ACC112 (cell line): ENCODE measurements around the gene PRIMPOL.
A peak's percentile ranks its signal among the peaks of the same experiment; 100 is the strongest.

Experiments
- H2AFZ ChIP-seq: fragments of 200-600 bp; sonication (generic); one replicate; pipeline ENCODE4 v1.6.0; 2017; ENCODE audit warnings: antibody characterized with exemption, low read length; ENCODE audit not compliant: unreplicated experiment
- H3K27ac ChIP-seq: fragments of 200-600 bp; sonication (generic); 2 replicates; pipeline ENCODE4 v1.5.1; 2014; ENCODE audit warnings: low read depth, mild to moderate bottlenecking, antibody characterized with exemption, low read length, moderate library complexity
- H3K27me3 ChIP-seq: fragments of 200-600 bp; sonication (generic); 2 replicates; pipeline ENCODE4 v1.6.1; 2014; ENCODE audit warnings: mild to moderate bottlenecking, antibody characterized with exemption, low read length, moderate library complexity, mixed read lengths; ENCODE audit not compliant: insufficient read depth
- H3K36me3 ChIP-seq: fragments of 200-600 bp; sonication (generic); 2 replicates; pipeline ENCODE4 v1.6.1; 2016; ENCODE audit warnings: mild to moderate bottlenecking, antibody characterized with exemption, low read length, moderate library complexity, mixed read lengths; ENCODE audit not compliant: insufficient read depth
- H3K4me1 ChIP-seq: fragments of 200-600 bp; sonication (generic); one replicate; pipeline ENCODE4 v1.6.1; 2016; ENCODE audit warnings: low read length, mixed read lengths; ENCODE audit not compliant: insufficient read depth, unreplicated experiment, control insufficient read depth
- H3K4me3 ChIP-seq: fragments of 200-600 bp; sonication (generic); 2 replicates; pipeline ENCODE4 v1.5.1; 2014; ENCODE audit warnings: mild to moderate bottlenecking, low read depth, low read length
- H3K79me2 ChIP-seq: fragments of 200-600 bp; sonication (generic); one replicate; pipeline ENCODE4 v1.6.0; 2016; ENCODE audit warnings: low read length; ENCODE audit not compliant: control insufficient read depth, unreplicated experiment, insufficient read depth

The PRIMPOL gene

DNA sequence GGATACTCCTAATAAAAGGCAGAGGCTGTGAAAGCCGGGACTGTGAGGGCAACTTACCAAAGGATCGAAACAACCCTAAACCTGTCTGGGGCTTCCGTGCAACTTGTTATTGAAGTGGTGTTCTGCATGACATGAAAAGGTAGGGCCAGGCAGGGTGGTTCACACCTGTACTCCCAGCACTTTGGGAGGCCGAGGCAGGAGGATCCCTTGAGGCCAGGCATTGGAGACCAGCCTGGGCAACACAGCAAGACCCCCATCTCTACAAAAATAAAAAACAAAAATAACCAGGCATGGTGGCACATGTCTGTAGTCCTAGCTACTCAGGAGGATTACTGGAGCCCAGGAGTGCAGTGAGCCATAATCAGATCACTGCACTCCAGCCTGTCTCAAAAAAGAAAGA is 12.6 kb upstream of the PRIMPOL start:
- Histone ChIP-seq H3K4me3 (no peak overlapping the region), H3K36me3 (peaks cover 43% of the 10 kb centered on the region), H3K27me3 (no peaks in the 10 kb centered on the region), H2AFZ (no peak overlapping the region), H3K27ac (no peak overlapping the region), H3K4me1 (no peaks in the 10 kb centered on the region), H3K79me2 (peaks cover 44% of the 10 kb centered on the region)

DNA sequence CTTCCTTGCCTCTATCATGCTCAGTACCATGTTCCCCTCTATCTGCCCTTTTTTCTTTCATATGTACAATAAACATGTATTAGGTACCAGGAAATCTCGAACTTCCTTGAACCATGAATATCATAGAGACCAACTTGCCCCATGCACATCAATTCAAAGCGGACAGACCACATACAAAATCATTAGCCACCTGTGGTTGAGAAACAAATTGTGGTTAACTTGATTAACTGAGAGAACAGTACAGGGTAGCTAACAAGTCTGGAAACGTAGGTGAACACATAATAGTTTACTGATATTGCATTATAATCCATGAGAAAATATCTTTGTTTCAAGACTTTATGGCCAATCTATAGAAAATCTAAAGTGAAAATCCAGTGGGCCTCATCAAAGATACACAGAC is 8.5 kb upstream of the PRIMPOL start:
- no peak overlapping the region for H2AFZ ChIP-seq
- peaks cover 10% of the 10 kb centered on the region for H3K4me1 ChIP-seq
- peaks cover 27% of the 10 kb centered on the region for H3K36me3 ChIP-seq
- H3K4me3 ChIP-seq, result no peak overlapping the region
- peaks cover 67% of the 10 kb centered on the region for H3K79me2 ChIP-seq
- H3K27ac ChIP-seq, result no peak overlapping the region
- no peaks in the 10 kb centered on the region for H3K27me3 ChIP-seq

DNA sequence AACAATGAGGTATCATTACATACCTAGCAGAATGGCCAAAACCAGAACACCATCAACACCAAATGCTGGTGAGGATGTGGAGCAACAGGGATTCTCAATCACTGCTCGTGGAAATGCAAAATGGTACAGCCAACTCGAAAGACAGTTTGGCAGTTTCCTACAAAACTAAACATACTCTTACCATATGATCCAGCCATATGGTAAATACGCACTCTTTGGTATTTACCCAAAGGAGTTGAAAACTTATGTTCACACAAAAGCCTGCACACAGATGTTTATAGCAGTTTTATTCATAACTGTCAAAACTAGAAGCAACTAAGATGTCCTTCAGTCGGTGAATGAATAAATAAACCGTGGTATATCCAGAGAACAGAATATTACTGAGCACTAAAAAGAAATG is 8.1 kb upstream of the PRIMPOL start:
- Histone ChIP-seq H3K27ac (no peak overlapping the region), H3K79me2 (peaks cover 71% of the 10 kb centered on the region), H3K27me3 (no peaks in the 10 kb centered on the region), H3K4me1 (peaks cover 14% of the 10 kb centered on the region), H2AFZ (no peak overlapping the region), H3K4me3 (no peak overlapping the region), H3K36me3 (peaks cover 24% of the 10 kb centered on the region)

DNA sequence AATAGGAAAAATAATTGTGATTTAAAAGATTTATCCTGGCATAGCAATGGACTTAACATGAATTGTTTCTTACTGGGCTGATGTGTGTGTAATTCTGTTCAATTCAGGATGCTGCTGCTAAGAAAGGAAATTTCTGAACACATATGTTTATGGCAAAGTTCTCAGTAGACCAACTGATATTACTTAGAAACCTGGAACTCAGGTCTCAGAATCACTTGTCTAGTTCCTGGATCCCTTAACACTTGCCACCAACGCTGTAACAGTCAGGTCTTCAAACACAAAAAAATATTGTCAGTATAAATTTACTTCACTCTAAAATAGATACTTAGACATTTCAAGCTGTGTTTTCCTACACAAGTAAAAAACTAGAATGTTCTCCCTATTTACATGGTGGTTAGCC is 5.8 kb upstream of the PRIMPOL start:
- Histone ChIP-seq H3K27me3 (no peaks in the 10 kb centered on the region), H3K27ac (peak overlapping the region; percentile 8; the same call in 1 of the 2 replicates), H3K4me1 (peaks cover 25% of the 10 kb centered on the region)

DNA sequence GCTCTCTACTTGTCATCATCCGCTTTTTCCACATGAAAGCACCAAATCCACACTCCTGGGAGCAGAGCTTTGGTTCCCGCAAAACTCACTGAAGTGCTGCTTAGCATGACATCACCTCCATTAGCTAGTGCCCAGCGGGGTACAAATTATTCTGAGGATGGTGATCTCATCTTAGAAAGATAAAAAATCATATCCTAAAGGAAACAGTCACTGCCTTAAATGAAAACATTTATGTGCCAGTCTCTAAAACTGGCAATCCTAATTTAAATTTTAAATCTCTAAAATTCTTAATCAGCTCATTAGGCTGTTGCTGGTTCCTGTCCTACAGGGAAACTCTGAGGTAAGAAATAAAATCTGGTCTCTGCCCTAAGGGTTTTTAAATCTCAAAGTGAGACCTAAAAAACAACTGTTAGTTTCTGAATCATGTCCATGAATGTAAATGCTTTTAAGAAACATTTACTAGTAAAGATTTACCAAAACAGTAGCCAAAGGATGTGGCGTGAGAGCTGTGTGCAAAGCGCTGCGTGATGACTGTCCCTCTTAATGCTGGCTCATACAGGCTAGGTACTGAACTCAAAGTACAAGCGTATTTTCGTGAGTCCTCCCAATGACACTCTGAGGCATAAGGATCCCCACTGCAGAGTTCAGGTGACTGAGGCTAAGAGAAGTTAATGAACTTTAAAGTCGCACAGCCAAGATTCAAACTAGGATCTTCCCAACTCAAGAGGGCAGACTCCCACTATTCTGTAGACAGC is 4.8 kb upstream of the PRIMPOL start:
- peaks cover 9% of the 10 kb centered on the region for H3K36me3 ChIP-seq
- H3K27me3 ChIP-seq, result no peaks in the 10 kb centered on the region
- peak overlapping the region; percentile 57; the same call in 1 of the 2 replicates for H3K27ac ChIP-seq
- H3K4me3 ChIP-seq, result no peak overlapping the region
- no peak overlapping the region for H2AFZ ChIP-seq
- H3K79me2 ChIP-seq, result peaks cover 78% of the 10 kb centered on the region
- peaks cover 25% of the 10 kb centered on the region for H3K4me1 ChIP-seq

More for the DNA sequence above, 5.8 kb upstream of the PRIMPOL start:
- peaks cover 83% of the 10 kb centered on the region for H3K79me2 ChIP-seq
- H2AFZ ChIP-seq, result no peak overlapping the region
- H3K4me3 ChIP-seq, result no peak overlapping the region
- peaks cover 14% of the 10 kb centered on the region for H3K36me3 ChIP-seq

DNA sequence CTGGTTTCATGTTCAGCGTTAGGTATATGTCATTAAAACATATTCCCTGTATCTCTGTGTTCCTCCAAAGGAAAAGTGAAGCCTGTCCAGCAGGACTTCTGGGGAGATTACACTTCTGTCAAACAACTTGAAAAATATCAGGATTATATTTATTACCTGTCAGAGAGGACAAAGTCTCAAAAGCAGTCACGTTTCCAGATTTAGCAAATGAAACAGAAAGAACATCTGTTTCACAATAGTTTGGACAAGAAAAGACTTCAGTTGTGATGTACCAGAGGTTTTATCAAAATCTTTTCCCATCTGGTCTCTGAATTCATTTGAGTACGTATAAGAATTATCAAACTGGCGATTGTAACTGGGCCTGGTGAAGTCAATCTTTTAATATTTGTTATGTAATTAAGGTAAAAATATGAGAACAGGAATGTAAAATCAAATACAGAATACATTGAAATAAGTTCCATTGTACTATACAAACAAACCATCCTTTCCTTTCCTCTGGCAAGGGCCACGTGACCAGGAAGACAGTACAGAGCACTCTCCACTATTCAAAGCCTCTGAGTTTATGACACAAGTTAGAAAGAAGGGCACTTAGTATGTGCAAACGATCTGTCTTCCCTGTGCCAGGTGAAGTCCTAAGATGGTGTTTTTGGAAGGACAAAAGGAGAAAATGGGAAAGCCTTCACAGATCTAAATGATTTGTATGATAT is 3.5 kb upstream of the PRIMPOL start:
- no peaks in the 10 kb centered on the region for H3K27me3 ChIP-seq
- no peak overlapping the region; the same call in 1 of the 2 replicates for H3K4me3 ChIP-seq
- H3K4me1 ChIP-seq, result peaks cover 25% of the 10 kb centered on the region

DNA sequence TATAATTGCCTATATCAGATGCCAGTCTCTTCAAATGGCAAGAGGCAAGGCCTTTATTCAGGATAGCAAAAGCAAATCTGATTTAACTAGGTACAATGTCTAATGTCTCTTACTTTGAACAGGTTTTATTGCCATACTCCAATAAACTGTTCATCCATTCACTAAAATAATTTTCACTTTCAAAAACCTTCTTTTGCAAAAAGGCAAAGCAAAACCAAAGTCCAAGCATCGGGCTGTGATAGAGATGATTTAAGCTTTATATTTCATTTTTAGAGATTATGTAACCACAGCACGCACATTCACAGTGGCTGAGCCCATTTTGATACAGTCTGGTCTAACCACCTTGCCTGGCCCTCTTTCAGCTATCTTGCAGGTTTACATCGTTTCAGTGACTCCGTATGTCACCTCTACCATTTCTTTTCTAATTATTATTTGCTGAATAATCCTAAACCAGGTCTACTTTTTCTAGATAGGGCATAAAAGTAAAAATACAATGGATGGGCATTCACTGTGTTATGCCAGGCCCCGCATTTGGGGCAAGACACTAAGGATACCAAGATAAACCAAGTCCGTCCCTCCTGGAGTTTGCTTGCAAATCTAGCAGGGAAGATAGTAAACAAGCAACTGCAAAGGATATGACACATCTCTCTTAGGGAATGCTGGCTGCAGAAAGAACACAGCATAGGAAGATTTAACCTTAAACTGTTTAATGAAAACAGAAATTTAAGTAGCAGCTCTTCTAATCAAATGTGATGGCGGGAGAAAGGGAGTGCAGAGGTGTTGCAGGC is 2.1 kb upstream of the PRIMPOL start:
- peaks cover 25% of the 10 kb centered on the region for H3K4me1 ChIP-seq
- H3K79me2 ChIP-seq, result peaks cover 64% of the 10 kb centered on the region
- H2AFZ ChIP-seq, result no peak overlapping the region
- no peaks in the 10 kb centered on the region; the same call in 1 of the 2 replicates for H3K36me3 ChIP-seq
- H3K27me3 ChIP-seq, result no peaks in the 10 kb centered on the region
- H3K27ac ChIP-seq, result no peak overlapping the region; the same call in 1 of the 2 replicates
- peak overlapping the region; percentile 83 for H3K4me3 ChIP-seq

More for the DNA sequence above, 3.5 kb upstream of the PRIMPOL start:
- no peak overlapping the region for H2AFZ ChIP-seq
- peaks cover 76% of the 10 kb centered on the region for H3K79me2 ChIP-seq
- H3K36me3 ChIP-seq, result peaks cover 3% of the 10 kb centered on the region; the same call in 1 of the 2 replicates
- no peak overlapping the region for H3K27ac ChIP-seq

DNA sequence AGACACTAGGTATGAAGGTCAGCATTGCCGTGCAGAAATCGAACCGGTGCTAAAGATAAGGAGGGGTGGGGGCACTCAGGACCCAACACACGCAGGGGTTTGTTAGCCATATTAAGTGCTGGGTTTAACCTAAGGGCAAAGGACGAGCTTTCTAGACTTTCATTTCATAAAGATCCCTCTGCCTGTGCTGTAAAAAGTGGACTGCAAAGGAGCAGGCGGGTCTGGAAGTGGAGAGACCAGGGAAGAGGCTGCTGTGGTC is 1.6 kb upstream of the PRIMPOL start:
- no peak overlapping the region for H2AFZ ChIP-seq
- H3K36me3 ChIP-seq, result no peaks in the 10 kb centered on the region; the same call in 1 of the 2 replicates
- peaks cover 61% of the 10 kb centered on the region for H3K79me2 ChIP-seq
- H3K4me1 ChIP-seq, result peaks cover 26% of the 10 kb centered on the region
- peak overlapping the region; percentile 83 for H3K4me3 ChIP-seq
- no peaks in the 10 kb centered on the region for H3K27me3 ChIP-seq
- H3K27ac ChIP-seq, result no peak overlapping the region; the same call in 1 of the 2 replicates

DNA sequence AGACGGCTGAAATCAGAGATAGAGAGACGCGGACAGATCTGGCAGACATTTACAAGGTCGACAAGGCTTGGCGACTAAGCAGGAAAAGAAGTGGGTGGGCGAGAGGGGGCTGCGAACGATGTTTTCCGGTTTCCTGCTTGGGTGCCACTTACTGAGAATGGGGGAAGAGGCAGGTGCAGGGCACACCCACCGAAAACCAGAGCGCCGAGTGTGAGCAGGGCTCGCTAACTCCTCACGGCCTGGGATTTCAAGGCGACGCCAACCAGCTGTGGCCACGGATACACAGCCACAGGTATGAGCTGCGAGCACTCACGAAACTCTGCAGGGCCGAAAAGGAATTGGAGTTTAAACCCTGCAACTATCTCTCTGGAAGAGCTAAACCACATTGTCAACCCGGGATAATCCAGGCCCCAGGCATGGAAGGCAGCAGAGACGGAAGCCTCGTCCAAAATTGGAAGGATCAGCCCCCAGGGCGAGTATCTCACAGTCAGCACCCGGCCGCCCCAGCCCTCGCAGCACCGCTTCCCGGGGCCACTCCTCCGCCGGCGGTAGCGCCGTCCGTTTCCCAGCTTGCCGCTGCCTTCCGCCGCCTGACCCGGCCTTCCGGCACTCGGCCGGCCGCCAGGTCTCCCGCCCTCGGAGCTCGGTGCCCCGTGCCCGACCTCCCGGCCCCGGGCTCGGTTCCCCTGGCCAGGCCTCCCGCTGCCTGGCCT is 1.1 kb upstream of the PRIMPOL start:
- Histone ChIP-seq H3K79me2 (peaks cover 61% of the 10 kb centered on the region), H2AFZ (no peak overlapping the region), H3K4me1 (peaks cover 31% of the 10 kb centered on the region), H3K36me3 (no peaks in the 10 kb centered on the region; the same call in 1 of the 2 replicates), H3K27ac (peak overlapping the region; percentile 73), H3K4me3 (peak overlapping the region; percentile 83), H3K27me3 (no peaks in the 10 kb centered on the region)
